Naive thymus-derived CD4-positive, alpha-beta T cell (primary cell): ENCODE measurements around the gene CTSZ. TPM values are rescaled to one million over a fixed set of nuclear protein-coding genes. Genes with fewer than 3 reads are reported as not detected.
"Not testable (repeated sequence)": the region's sequence is repeated elsewhere in the genome, so short reads cannot be mapped to it uniquely, and the experiment has no call there.

Experiments
- ATAC-seq: fragments of 150-1000 bp; cut with Tn5 transposase; 2 replicates; pipeline ENCODE4 v1.10.0; 2021; ENCODE audit warnings: mild to moderate bottlenecking, moderate library complexity
- CTCF ChIA-PET: fragments of 350-600 bp; sonication (Branson Sonifier 250); formaldehyde crosslinking; loops from one replicate; lab custom pipeline; 2021; ENCODE audit warnings: antibody characterized with exemption; lab: Charles Lee
- POLR2A ChIA-PET: fragments of 350-600 bp; sonication (Branson Sonifier 250); formaldehyde crosslinking; loops from one replicate; lab custom pipeline; 2021; ENCODE audit warnings: antibody characterized with exemption, inconsistent platforms; lab: Charles Lee
- DNase-seq, 9 donors: peaks; one replicate each; pipeline versions ENCODE4 v3.0.0 to v3.0.0-alpha.2; 2020 to 2022; ENCODE audit warnings: mixed read lengths in 1 of 9
- H3K27ac ChIP-seq: one replicate; pipeline ENCODE4 v1.7.0; 2013; ENCODE audit warnings: mild to moderate bottlenecking, low read depth, low read length, moderate library complexity
- H3K27me3 ChIP-seq, 2 donors: one replicate each; pipeline ENCODE4 v1.7.0; 2013; ENCODE audit warnings: low read length in 2 of 2, mild to moderate bottlenecking in 2 of 2, moderate library complexity in 2 of 2; ENCODE audit not compliant: control insufficient read depth in 2 of 2, insufficient read depth in 2 of 2
- H3K36me3 ChIP-seq, 3 experiments: 1 replicate in 2 of 3; 2 replicates in 1 of 3; pipeline ENCODE4 v1.7.0; 2013; ENCODE audit warnings: low read length in 3 of 3, mild to moderate bottlenecking in 3 of 3, moderate library complexity in 1 of 3; ENCODE audit not compliant: insufficient read depth in 3 of 3, control insufficient read depth in 2 of 3
- H3K4me1 ChIP-seq, 2 donors: one replicate each; pipeline ENCODE4 v1.7.0; 2013; ENCODE audit warnings: low read length in 2 of 2, mild to moderate bottlenecking in 2 of 2, moderate library complexity in 1 of 2; ENCODE audit not compliant: control insufficient read depth in 2 of 2, insufficient read depth in 2 of 2
- H3K4me3 ChIP-seq: 2 replicates; pipeline ENCODE4 v1.7.0; 2013; ENCODE audit warnings: mild to moderate bottlenecking, low read length
- H3K9me3 ChIP-seq, 3 experiments: 1 replicate in 2 of 3; 2 replicates in 1 of 3; pipeline ENCODE4 v1.7.0; 2013; ENCODE audit warnings: low read length in 3 of 3; ENCODE audit not compliant: control insufficient read depth in 2 of 3
- H3K27ac Mint-ChIP-seq, 9 donors: one replicate each; pipeline ENCODE4 v1.8.0; 2020 to 2022; ENCODE audit warnings: mixed read lengths in 9 of 9, mild to moderate bottlenecking in 8 of 9, moderate library complexity in 5 of 9, inconsistent platforms in 2 of 9
- H3K27me3 Mint-ChIP-seq, 5 donors: one replicate each; pipeline ENCODE4 v1.8.0; 2021 to 2022; ENCODE audit warnings: mixed read lengths in 5 of 5, mild to moderate bottlenecking in 1 of 5
- H3K36me3 Mint-ChIP-seq, 5 donors: one replicate each; pipeline ENCODE4 v1.8.0; 2020 to 2022; ENCODE audit warnings: mixed read lengths in 5 of 5, mild to moderate bottlenecking in 3 of 5, inconsistent platforms in 1 of 5
- H3K4me1 Mint-ChIP-seq, 7 donors: one replicate each; pipeline ENCODE4 v1.8.0; 2020 to 2022; ENCODE audit warnings: mixed read lengths in 7 of 7, mild to moderate bottlenecking in 3 of 7, inconsistent platforms in 1 of 7
- H3K4me3 Mint-ChIP-seq, 10 donors: one replicate each; pipeline ENCODE4 v1.8.0; 2020 to 2022; ENCODE audit warnings: mild to moderate bottlenecking in 10 of 10, mixed read lengths in 10 of 10, moderate library complexity in 6 of 10, inconsistent platforms in 2 of 10
- H3K9me3 Mint-ChIP-seq, 11 donors: one replicate each; pipeline ENCODE4 v1.8.0; 2020 to 2022; ENCODE audit warnings: mixed read lengths in 11 of 11, mild to moderate bottlenecking in 4 of 11, inconsistent platforms in 1 of 11, moderate library complexity in 1 of 11
- intact Hi-C, 2 donors: fragments of 100-400 bp; cut with micrococcal nuclease; formaldehyde crosslinking; loops; one replicate each; pipeline ENCODE4 v1.15.1; 2023
- polyA plus RNA-seq, 2 donors: library from polyadenylated mRNA; unstranded; fragments of 300-500 nt; fragmentation: Illumina TruSeq; gene quantifications; one replicate each; pipeline ENCODE4 v1.2.3, GENCODE V29; 2021
- total RNA-seq, 6 experiments: library from RNA in 5 of 6; stranded (reverse) in 5 of 6; gene quantifications; 1 replicate in 5 of 6; 2 replicates in 1 of 6; pipeline ENCODE4 v1.2.3 and lab custom pipeline; 2021 to 2026

Gene CTSZ
- total and polyA plus RNA-seq, 7 experiments from 2014 or later, result 1.0 to 165 (median 29.9) TPM

DNA sequence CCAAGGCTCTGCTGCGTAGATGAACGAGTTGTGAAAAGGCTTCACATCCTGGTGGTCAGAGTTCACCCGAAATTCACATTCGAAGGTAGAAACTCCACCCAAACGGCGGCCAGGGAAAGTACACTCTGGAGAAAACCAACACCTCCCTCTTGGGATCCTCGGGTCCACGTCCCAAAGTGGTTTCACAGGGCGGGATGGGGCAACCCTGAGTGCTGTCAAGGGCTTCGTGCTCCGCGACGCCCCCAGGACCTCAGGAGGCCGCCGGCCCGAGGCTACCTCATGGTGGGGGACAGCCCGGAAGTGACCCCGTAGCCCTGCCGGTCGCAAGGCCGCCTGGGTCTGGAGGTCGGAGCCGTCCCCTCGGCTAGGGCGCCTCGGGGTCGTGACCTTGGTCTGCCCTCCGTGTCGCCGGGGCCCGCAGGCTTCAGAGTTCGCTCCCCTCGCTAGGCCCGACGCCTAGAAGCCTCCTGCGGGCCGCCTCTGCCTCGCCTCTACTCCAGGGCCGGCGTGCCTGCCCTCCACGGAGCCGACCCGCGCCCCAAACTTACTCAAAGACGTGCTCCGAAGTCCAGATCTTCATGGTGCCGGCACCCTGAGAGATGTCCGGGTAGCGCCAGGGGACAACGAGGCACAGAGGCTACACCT lies 35.2 kb upstream of the CTSZ start, which contains the start of gene PRELID3B:
Gene PRELID3B (minus strand): TSS at position 636 of the 645 bp plus-strand sequence. CDS start 56 bp downstream, at position 580.
- H3K27ac ChIP-seq, result peak within 1 kb of the TSS; percentile 93
- peaks cover 33 to 52% (median 50%) of the 10 kb centered on the region in 7 donors for H3K4me1 Mint-ChIP-seq
- peaks cover 3 to 23% (median 6%) of the 10 kb centered on the region in 5 donors for H3K36me3 Mint-ChIP-seq
- peaks cover 7 to 11% (median 10%) of the 10 kb centered on the region in 3 experiments for H3K36me3 ChIP-seq
- DNase-seq (peak in 5 of 9 donors; percentile 12 to 59 (median 16)), ATAC-seq (peak; percentile 39)
- intact Hi-C loops, result loop anchor here (1.0 to 5.0 kb wide), 11 partner anchors 10 to 1410 kb away; partner anchors contain the start of genes ATP5F1E (in 2 of the 2), NELFCD (in 2 of the 2), CTSZ (in 1 of the 2) and RAB22A (in 1 of the 2)
- H3K4me1 ChIP-seq, result peaks cover 30 to 32% of the 10 kb centered on the region in 2 donors
- H3K4me3 Mint-ChIP-seq, result peak within 1 kb of the TSS; percentile 81 to 96 (median 90)
- H3K9me3 Mint-ChIP-seq, result no peaks in the 10 kb centered on the region
- H3K27me3 ChIP-seq, result no peaks in the 10 kb centered on the region
- CTCF ChIA-PET, result interaction anchor here (1.0 kb wide), 1 partner anchor 18 kb away, joined by 3 read pairs; no protein-coding TSS in a partner anchor
- H3K4me3 ChIP-seq, result peak within 1 kb of the TSS; percentile 76
- peak within 1 kb of the TSS; percentile 76 to 96 (median 91) for H3K27ac Mint-ChIP-seq
- POLR2A ChIA-PET, result interaction anchor here (0.6 to 4.3 kb wide), 9 partner anchors 8 to 156 kb away, joined by 3 to 58 read pairs (median 4); partner anchors contain the start of gene ATP5F1E
- no peaks in the 10 kb centered on the region for H3K9me3 ChIP-seq
- H3K27me3 Mint-ChIP-seq, result no peaks in the 10 kb centered on the region

GRCh38 chr20:59041487-59041886 lies 34.4 kb upstream of the CTSZ start:
- Mint-ChIP-seq H3K4me3 (peak overlapping the region; percentile 81 to 96 (median 90)), H3K4me1 (peaks cover 40 to 59% (median 58%) of the 10 kb centered on the region in 7 donors), H3K36me3 (peaks cover 10 to 30% (median 12%) of the 10 kb centered on the region in 5 donors), H3K27ac (peak overlapping the region in 8 of 9 donors; percentile 16 to 90 (median 58))
- peaks cover 7 to 19% (median 14%) of the 10 kb centered on the region in 3 experiments for H3K36me3 ChIP-seq
- H3K9me3 Mint-ChIP-seq, ATAC-seq, H3K9me3 ChIP-seq, H3K27me3 ChIP-seq, DNase-seq, CTCF ChIA-PET, H3K27me3 Mint-ChIP-seq: not testable (repeated sequence)
- H3K4me3 ChIP-seq, result peak overlapping the region; percentile 76
- intact Hi-C loops, result loop anchor here (5.0 kb wide), 3 partner anchors 181 to 1409 kb away; partner anchors contain the start of gene RAB22A (in 1 of the 2)
- peak overlapping the region; percentile 93 for H3K27ac ChIP-seq
- POLR2A ChIA-PET, result interaction anchor here (0.6 to 4.3 kb wide), 5 partner anchors 9 to 150 kb away, joined by 3 to 58 read pairs (median 4); partner anchors contain the start of gene ATP5F1E
- H3K4me1 ChIP-seq, result peaks cover 30 to 32% of the 10 kb centered on the region in 2 donors

- Histone ChIP-seq H3K27ac (no peak overlapping the region), H3K36me3 (peaks cover 13 to 27% (median 18%) of the 10 kb centered on the region in 3 experiments), H3K9me3 (no peaks in the 10 kb centered on the region), H3K27me3 (no peaks in the 10 kb centered on the region), H3K4me1 (peaks cover 30 to 32% of the 10 kb centered on the region in 2 donors), H3K4me3 (no peak overlapping the region)
- Mint-ChIP-seq H3K27ac (peak overlapping the region; percentile 16 to 90 (median 58)), H3K27me3 (no peaks in the 10 kb centered on the region), H3K36me3 (peaks cover 11 to 37% (median 15%) of the 10 kb centered on the region in 5 donors), H3K4me1 (peaks cover 40 to 61% (median 58%) of the 10 kb centered on the region in 7 donors), H3K4me3 (peak overlapping the region; percentile 81 to 96 (median 90)), H3K9me3 (no peaks in the 10 kb centered on the region)
- CTCF ChIA-PET, result no interaction called here
- intact Hi-C loops, result loop anchor here (5.0 kb wide), 3 partner anchors 182 to 1408 kb away; partner anchors contain the start of gene RAB22A (in 1 of the 2)
- POLR2A ChIA-PET, result interaction anchor here (0.7 to 4.3 kb wide), 4 partner anchors 8 to 151 kb away, joined by 3 to 58 read pairs (median 4); partner anchors contain the start of gene ATP5F1E
- ATAC-seq, result no peak
- DNase-seq, result no peak
These were observed 33.6 kb upstream of the CTSZ start for GRCh38 chr20:59040667-59041066.

- H3K27ac ChIP-seq, result no peak overlapping the region
- intact Hi-C loops, result loop anchor here in 1 of 2 donors (10.0 kb wide), 2 partner anchors 804 to 1644 kb away; partner anchors contain the start of gene RBM38
- peaks cover 29% of the 10 kb centered on the region in 2 donors for H3K4me1 ChIP-seq
- H3K9me3 ChIP-seq, result no peaks in the 10 kb centered on the region
- Mint-ChIP-seq H3K9me3 (no peaks in the 10 kb centered on the region), H3K4me3 (peak overlapping the region in 4 of 10 donors; percentile 22 to 92 (median 48)), H3K36me3 (peaks cover 15 to 48% (median 19%) of the 10 kb centered on the region in 5 donors), H3K27ac (peak overlapping the region in 1 of 9 donors; percentile 32), H3K4me1 (peaks cover 40 to 59% (median 56%) of the 10 kb centered on the region in 7 donors), H3K27me3 (no peaks in the 10 kb centered on the region)
- ChIA-PET POLR2A (no interaction called here), CTCF (no interaction called here)
- H3K4me3 ChIP-seq, result no peak overlapping the region
- DNase-seq (no peak), ATAC-seq (no peak)
- peaks cover 17 to 33% (median 18%) of the 10 kb centered on the region in 3 experiments for H3K36me3 ChIP-seq
- no peaks in the 10 kb centered on the region for H3K27me3 ChIP-seq
These were observed 32.2 kb upstream of the CTSZ start for GRCh38 chr20:59039233-59039632.

- no peaks in the 10 kb centered on the region for H3K27me3 Mint-ChIP-seq
These were observed 30.3 kb upstream of the CTSZ start for GRCh38 chr20:59037386-59037785.

GRCh38 chr20:59035381-59035780 lies 28.3 kb upstream of the CTSZ start:
- CTCF ChIA-PET, result no interaction called here
- Histone ChIP-seq H3K36me3 (peaks cover 17 to 33% (median 19%) of the 10 kb centered on the region in 3 experiments), H3K27me3 (no peaks in the 10 kb centered on the region), H3K4me1 (peaks cover 12 to 21% of the 10 kb centered on the region in 2 donors), H3K9me3 (no peaks in the 10 kb centered on the region), H3K27ac (no peak overlapping the region), H3K4me3 (no peak overlapping the region)
- Mint-ChIP-seq H3K4me1 (peaks cover 33 to 50% (median 46%) of the 10 kb centered on the region in 7 donors), H3K36me3 (peaks cover 15 to 40% (median 23%) of the 10 kb centered on the region in 5 donors), H3K27me3 (no peaks in the 10 kb centered on the region), H3K9me3 (no peaks in the 10 kb centered on the region), H3K27ac (peak overlapping the region in 4 of 9 donors; percentile 6 to 65 (median 44)), H3K4me3 (no peak overlapping the region)
- POLR2A ChIA-PET, result no interaction called here
- ATAC-seq, result no peak
- intact Hi-C loops, result loop anchor here in 1 of 2 donors (10.0 kb wide), 2 partner anchors 801 to 1641 kb away; partner anchors contain the start of gene RBM38
- no peak for DNase-seq

More at GRCh38 chr20:59037386-59037785, 30.3 kb upstream of the CTSZ start:
- peaks cover 17 to 28% of the 10 kb centered on the region in 2 donors for H3K4me1 ChIP-seq
- no peak overlapping the region for H3K4me3 Mint-ChIP-seq
- ChIA-PET POLR2A (interaction anchor here (0.6 kb wide), 1 partner anchor 9 kb away, joined by 6 read pairs; no protein-coding TSS in a partner anchor), CTCF (no interaction called here)
- ATAC-seq, result no peak
- H3K27me3 ChIP-seq, result no peaks in the 10 kb centered on the region
- H3K27ac Mint-ChIP-seq, result peak overlapping the region in 2 of 9 donors; percentile 30 to 79
- no peak for DNase-seq
- no peaks in the 10 kb centered on the region for H3K9me3 ChIP-seq
- H3K9me3 Mint-ChIP-seq, result no peaks in the 10 kb centered on the region
- H3K27ac ChIP-seq, result no peak overlapping the region
- no peak overlapping the region for H3K4me3 ChIP-seq
- H3K36me3 ChIP-seq, result peaks cover 17 to 33% (median 18%) of the 10 kb centered on the region in 3 experiments
- H3K4me1 Mint-ChIP-seq, result peaks cover 39 to 56% (median 49%) of the 10 kb centered on the region in 7 donors
- intact Hi-C loops, result loop anchor here in 1 of 2 donors (10.0 kb wide), 2 partner anchors 803 to 1643 kb away; partner anchors contain the start of gene RBM38
- peaks cover 15 to 48% (median 19%) of the 10 kb centered on the region in 5 donors for H3K36me3 Mint-ChIP-seq
